DMS53 treated with DMSO at 0.1 percent for 48 hours (cell line): ENCODE results near the gene GON4L.
"Not testable (repeated sequence)": the region's sequence is repeated elsewhere in the genome, so short reads cannot be mapped to it uniquely, and the experiment has no call there.

Source experiments
- DNase-seq: peaks from one replicate; lab custom pipeline; 2025; ENCODE audit not compliant: unreplicated experiment; lab: John Stamatoyannopoulos, UW

The GON4L gene

GRCh38 chr1:155880251-155880650 is 23.2 kb upstream of the GON4L start:
- no peak for DNase-seq

- DNase-seq: no peak
Measured at GRCh38 chr1:155877945-155878344, 20.9 kb upstream of the GON4L start.

GRCh38 chr1:155873860-155874259 is 16.8 kb upstream of the GON4L start:
- DNase-seq: no peak

GRCh38 chr1:155872527-155872926 is 15.5 kb upstream of the GON4L start:
- no peak for DNase-seq

- no peak for DNase-seq
Measured at GRCh38 chr1:155871390-155871789, 14.4 kb upstream of the GON4L start.

- no peak for DNase-seq
Measured at GRCh38 chr1:155867766-155868165, 10.8 kb upstream of the GON4L start.

- no peak for DNase-seq
Measured at GRCh38 chr1:155864393-155864792, 7.4 kb upstream of the GON4L start.

- no peak for DNase-seq
Measured at GRCh38 chr1:155861896-155862295, 4.9 kb upstream of the GON4L start.

GRCh38 chr1:155860970-155861510 is 4.0 kb upstream of the GON4L start:
- DNase-seq: no peak

- DNase-seq: peak; percentile 50
Measured at GRCh38 chr1:155859881-155860871, 3.2 kb upstream of the GON4L start.

GRCh38 chr1:155859234-155859829 is 2.3 kb upstream of the GON4L start, which contains the start of gene SYT11:
Gene SYT11, plus strand, starts transcription at chr1:155859567. Its CDS starts 195 bp downstream, at chr1:155859762.
- peak; percentile 98 for DNase-seq

GRCh38 chr1:155858800-155859233 is 1.8 kb upstream of the GON4L start:
- DNase-seq: no peak

GRCh38 chr1:155856257-155856974 is 598 bp downstream of the GON4L start:
- no peak for DNase-seq

- no peak for DNase-seq
Measured at GRCh38 chr1:155850345-155850744, 6.7 kb downstream of the GON4L start.

- DNase-seq: no peak
Measured at GRCh38 chr1:155847823-155848529, 9.0 kb downstream of the GON4L start.

GRCh38 chr1:155844860-155845421 is 12.1 kb downstream of the GON4L start:
- no peak for DNase-seq

- DNase-seq: no peak
Measured at GRCh38 chr1:155840386-155840785, 16.6 kb downstream of the GON4L start.

- DNase-seq: no peak
Measured at GRCh38 chr1:155835548-155835947, 21.5 kb downstream of the GON4L start.

GRCh38 chr1:155834927-155835399 is 22.1 kb downstream of the GON4L start:
- DNase-seq: not testable (repeated sequence)

- no peak for DNase-seq
Measured at GRCh38 chr1:155834296-155834926, 22.6 kb downstream of the GON4L start.
